GM18517 (cell line): ENCODE data around the gene GPR107.

ENCODE experiments used
- ATAC-seq: cut with Tn5 transposase; IDR thresholded peaks from one replicate; pipeline ENCODE4 v1.9.1; 2021; ENCODE audit warnings: mild to moderate bottlenecking, moderate library complexity; ENCODE audit not compliant: unreplicated experiment

The GPR107 gene

GRCh38 chr9:130179331-130179907 lies 125.7 kb downstream of the GPR107 start:
- no peak for ATAC-seq

GRCh38 chr9:130180516-130180915 lies 126.8 kb downstream of the GPR107 start:
- ATAC-seq, result no peak

- ATAC-seq, result no peak
Measured at GRCh38 chr9:130181678-130182380, 128.1 kb downstream of the GPR107 start.

- ATAC-seq, result no peak
Measured at GRCh38 chr9:130182381-130182909, 128.7 kb downstream of the GPR107 start.

GRCh38 chr9:130183133-130183762 lies 129.5 kb downstream of the GPR107 start:
- ATAC-seq, result no peak

- ATAC-seq, result no peak
Measured at GRCh38 chr9:130185017-130185416, 131.3 kb downstream of the GPR107 start.

- ATAC-seq, result no peak
Measured at GRCh38 chr9:130185490-130186031, 131.9 kb downstream of the GPR107 start.

GRCh38 chr9:130186051-130186450 lies 132.3 kb downstream of the GPR107 start:
- ATAC-seq, result no peak

GRCh38 chr9:130186839-130187522 lies 133.3 kb downstream of the GPR107 start:
- ATAC-seq, result no peak

GRCh38 chr9:130187523-130187846 lies 133.8 kb downstream of the GPR107 start:
- no peak for ATAC-seq

GRCh38 chr9:130188860-130189481 lies 135.3 kb downstream of the GPR107 start:
- no peak for ATAC-seq
